T-helper 22 cell (primary cell): ENCODE results near the gene CHID1.

Source experiments
- DNase-seq: peaks from one replicate; pipeline ENCODE4 v3.0.0-alpha.2; 2020; ENCODE audit warnings: low read depth

The CHID1 gene

DNA sequence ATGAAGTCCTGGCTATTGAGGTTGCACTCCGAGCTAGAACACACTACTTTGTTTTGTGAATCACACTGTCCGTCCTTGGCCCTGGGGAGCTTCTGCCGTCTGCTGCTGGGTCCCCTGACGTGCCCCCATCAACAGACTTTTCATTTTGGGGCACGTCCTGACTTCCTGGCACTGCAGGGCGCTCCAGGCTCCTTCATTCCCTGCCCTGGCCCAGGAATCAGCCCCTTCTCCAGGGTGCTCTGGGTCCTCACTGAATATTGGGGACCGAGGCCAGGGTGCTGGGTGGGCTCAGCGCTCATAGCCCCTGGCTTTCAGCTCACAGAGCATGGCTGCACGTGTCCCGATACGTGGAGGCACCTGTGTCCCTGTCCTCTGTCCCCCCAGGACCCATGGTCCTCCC lies 45.7 kb downstream of the CHID1 start:
- no peak for DNase-seq

GRCh38 chr11:863910-864827 lies 46.4 kb downstream of the CHID1 start:
- DNase-seq, result no peak

DNA sequence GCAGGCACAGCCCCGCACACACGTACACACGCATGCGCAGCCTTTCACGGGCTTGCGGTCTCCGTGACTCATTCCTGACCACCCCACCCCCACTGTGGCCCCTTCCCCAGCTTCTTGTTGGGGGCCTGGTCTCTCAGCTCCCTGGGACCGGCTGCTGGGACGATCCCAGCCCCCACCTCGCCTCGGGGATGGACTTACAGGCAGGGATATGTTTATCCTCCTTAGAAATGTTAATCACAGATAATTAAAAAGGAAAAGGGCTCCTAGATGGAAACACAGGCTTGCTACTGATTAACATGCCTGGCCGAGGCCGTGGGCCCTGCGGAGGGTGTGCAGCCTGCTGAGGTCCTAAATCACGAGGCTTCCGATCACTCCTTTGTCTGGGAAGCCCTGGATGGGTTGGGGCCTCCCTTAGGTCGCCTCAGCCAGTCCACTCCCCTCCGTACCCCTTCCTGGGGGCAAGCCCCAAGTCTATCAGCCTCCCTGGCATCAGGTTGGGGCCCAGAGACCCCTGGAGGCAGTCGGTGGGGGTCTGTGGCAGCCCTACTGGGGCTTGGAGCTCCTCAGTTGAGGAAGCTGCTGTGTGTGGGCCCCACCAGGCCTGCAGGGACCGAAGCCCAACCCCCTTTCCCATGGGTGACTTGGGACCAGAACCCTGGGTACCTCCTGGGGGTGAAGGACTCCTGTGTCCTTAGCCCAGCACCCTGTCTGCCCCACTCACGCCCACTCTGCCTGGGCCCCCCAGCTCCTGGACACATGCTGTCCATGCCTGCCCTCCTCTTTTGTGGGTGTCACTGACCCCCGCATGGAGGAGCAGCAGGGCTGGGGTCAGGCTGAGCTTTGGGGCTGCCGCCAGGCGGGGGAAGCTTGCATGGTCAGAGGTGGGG lies 47.3 kb downstream of the CHID1 start:
- no peak for DNase-seq

- no peak for DNase-seq
Measured at GRCh38 chr11:862696-863022, 48.0 kb downstream of the CHID1 start.

DNA sequence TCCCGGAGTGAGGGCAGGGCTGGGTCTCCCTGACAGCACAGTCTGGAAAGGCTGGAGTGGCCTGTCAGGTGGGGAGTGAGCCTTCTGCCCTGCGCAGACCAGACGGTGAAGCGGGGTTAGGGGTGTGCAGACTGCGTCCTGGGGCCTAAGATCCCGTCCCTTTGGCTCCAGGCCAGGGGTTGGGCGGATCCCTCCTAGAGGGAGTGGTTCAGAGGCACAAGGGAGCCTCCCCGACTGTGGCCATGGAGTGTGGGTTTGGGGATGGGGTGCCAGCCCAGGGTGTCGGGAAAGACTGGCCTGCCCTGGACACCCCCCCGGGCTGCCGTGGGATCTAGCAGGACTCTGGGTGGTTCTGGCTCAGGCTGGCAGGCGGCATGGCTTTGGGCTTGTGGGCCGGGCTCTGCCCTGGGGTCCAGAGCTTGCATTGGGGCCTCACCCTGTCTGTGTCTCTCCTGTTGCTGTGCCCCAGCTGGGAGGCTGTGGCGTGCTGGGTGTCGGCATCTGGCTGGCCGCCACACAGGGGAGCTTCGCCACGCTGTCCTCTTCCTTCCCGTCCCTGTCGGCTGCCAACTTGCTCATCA lies 48.4 kb downstream of the CHID1 start:
- no peak for DNase-seq

- no peak for DNase-seq
Measured at GRCh38 chr11:861105-861479, 49.5 kb downstream of the CHID1 start.

GRCh38 chr11:860234-861104 lies 50.1 kb downstream of the CHID1 start:
- DNase-seq, result no peak

DNA sequence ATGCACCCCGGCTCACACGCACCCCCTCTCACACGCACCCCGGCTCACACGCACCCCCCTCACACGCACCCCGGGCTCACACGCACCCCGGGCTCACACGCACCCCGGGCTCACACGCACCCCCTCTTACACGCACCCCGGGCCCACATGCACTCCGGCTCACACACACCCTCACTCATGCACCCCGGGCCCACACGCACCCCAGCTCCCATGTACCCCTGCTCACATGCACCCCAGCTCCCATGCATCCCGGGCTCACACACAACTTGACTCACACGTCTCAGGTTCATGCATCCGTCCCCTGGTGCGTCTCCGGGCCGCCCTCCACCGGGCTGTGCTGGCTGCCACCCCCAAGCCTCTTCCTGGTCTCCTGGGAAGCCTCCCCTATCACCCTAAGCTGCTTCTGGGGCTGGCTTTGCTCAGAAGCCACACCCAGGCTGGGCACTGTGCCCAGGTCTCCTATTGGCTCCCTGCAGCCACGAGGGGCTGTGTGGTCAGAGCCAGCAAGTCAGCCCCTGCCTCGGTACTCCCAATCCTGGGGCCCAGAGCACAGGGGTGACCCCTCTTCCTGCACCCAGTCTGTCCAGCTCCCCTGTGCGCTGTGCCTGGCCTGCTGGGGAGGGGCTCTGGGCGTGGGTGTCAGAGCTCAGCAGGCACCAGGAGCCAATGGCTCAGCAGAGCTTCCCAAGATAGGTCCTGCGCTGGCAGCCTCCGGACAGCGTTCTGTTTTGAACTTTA lies 51.0 kb downstream of the CHID1 start:
- no peak for DNase-seq

DNA sequence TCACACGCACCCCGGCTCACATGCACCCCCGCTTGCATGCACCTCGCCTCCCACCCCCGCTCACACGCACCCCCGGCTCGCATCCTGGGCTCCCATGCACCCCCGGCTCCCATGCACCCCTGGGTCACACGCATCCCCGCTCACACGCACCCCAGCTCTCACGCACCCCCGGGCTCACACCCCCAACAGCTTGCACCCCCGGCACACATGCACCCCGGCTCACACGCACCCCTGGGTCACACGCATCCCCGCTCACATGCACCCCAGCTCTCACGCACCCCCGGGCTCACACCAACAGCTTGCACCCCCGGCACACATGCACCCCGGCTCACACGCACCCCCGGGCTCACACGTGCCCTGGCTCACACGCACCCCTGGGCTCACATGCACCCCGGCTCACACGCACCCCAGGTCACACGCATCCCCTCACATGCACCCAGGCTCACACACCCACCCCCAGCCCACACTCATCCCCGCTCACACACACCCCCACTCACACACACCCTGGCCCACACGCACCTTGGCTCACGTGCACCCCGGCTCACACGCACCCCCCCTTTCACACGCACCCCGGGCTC lies 51.8 kb downstream of the CHID1 start:
- DNase-seq, result no peak

GRCh38 chr11:858053-858761 lies 52.4 kb downstream of the CHID1 start:
- DNase-seq, result no peak

DNA sequence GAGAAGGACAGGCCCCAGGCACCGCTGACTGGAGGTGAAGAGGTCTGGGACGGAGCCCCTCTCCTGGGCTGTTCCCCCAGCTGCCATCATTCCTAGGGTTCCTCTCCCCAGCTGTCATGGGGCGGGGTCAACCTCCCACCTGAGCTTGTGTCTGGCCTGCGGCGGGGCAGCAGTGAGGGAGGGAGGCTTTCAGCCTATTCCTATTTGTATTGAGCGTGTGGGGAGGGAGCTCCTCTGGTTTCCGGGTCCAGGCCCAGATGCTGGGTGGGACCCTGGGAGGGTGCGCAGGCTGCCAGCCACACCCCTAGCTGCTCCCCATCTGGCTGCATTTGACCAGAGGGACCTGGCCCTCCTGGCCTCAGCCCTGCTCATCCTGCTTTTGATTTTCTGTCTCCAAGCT lies 54.2 kb downstream of the CHID1 start:
- DNase-seq, result no peak

DNA sequence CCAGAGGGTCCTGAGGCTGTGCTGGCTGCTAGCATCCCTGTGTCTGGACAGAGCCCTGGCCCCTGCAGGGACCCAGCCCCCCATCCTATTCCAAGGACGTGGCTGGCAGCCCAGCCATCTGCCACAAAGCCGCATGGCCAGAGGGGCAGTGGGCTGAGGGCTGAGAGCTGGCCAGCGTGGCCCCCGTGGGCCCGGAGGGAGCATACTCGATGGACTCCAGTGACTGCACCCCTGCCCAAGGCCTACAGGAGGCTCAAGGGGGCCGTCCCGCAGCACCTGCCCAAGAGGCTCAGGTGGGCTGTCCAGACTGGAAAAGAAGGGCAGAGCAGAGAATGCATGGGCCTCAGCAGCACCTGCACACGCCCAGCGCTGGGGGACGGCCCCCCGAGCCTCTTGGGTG lies 54.8 kb downstream of the CHID1 start:
- no peak for DNase-seq

GRCh38 chr11:855330-855674 lies 55.3 kb downstream of the CHID1 start:
- no peak for DNase-seq

DNA sequence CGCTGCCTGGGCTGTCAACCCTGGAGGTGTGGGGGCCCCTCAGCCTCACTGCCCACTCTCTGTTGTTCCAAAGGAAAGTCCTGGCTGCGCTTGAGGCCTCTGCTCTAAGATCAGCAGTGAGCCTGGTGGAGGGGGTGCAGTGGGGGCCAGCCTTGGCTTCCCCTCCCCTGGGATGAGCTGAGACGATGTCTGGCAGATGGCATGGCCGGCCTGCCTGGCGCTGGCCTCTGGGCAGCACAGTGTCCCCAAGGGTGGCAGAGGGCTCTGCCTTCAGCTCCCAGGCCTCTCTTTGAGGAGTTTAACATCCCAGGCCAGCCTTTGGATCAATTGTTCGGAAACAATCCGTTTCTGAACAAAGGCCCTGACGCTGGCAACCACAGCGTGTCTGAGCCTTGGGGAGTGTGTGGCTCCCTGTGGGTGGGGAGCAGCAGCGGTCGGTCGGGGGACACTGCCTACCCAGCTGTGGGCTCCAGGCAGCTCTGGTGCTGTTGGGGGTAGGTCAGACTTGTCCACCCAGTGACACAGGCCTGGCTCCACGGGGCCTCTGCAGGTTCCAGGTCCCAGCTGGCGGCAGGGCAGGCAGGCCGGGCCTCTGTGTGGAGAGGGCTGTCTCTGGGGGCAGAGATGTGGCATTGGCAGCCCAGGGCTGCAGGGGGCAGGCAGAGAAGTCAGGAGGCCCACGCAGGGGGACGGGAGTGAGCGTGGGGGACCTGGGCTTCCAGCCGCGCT lies 55.8 kb downstream of the CHID1 start:
- DNase-seq, result no peak

- no peak for DNase-seq
Measured at GRCh38 chr11:853682-854448, 56.7 kb downstream of the CHID1 start.

DNA sequence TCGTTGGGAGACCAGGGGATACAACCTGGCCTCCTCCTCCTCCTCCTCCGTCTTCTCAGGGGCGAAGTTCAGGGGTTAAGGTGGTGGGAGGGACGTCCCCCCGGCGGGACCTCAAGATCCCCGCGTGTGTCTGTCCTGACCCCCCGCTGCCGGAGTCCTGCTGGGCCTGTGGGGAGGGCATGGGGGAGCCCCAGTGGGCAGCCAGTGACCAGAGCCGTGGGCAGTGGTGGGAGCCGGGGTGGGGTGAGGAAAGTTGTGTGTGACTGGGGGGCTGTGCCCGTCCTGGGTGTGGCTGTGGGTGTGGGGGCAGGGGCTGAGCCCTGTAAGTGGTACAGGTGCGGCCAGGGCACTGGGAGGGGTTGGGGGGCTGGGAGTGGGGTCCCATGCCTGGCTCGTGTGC lies 57.8 kb downstream of the CHID1 start:
- no peak for DNase-seq

GRCh38 chr11:850775-851763 lies 59.5 kb downstream of the CHID1 start:
- DNase-seq, result no peak
